Measurements from ENCODE around the gene ASGR1. TPM values are rescaled to one million over a fixed set of nuclear protein-coding genes. Genes with fewer than 3 reads are reported as not detected.
A peak's percentile ranks its signal among the peaks of the same experiment; 100 is the strongest.

Gene ASGR1
- total RNA-seq, 2 experiments from 2014 or later, result 1.1 to 1.2 TPM

- DNase-seq (ENCODE audit: low spot score), result peak; percentile 69
- Histone ChIP-seq H3K4me3 (ENCODE audit: low read depth, low read length, poor library complexity, severe bottlenecking) (peak overlapping the region; percentile 24), H3K36me3 (ENCODE audit: insufficient read depth, low read length) (peaks cover 3% of the 10 kb centered on the region; the same call in 1 of the 2 replicates), H3K4me2 (ENCODE audit: low read length) (peak overlapping the region; percentile 67), H3K9me2 (ENCODE audit: insufficient read depth, low read length) (no peaks in the 10 kb centered on the region), H4K20me1 (ENCODE audit: insufficient read depth, low read length) (no peaks in the 10 kb centered on the region), H3K27ac (ENCODE audit: low read depth, low read length, poor library complexity, severe bottlenecking) (peak overlapping the region; percentile 68), H3K79me2 (ENCODE audit: insufficient read depth, low read depth, low read length) (no peaks in the 10 kb centered on the region), H3K4me1 (ENCODE audit: insufficient read depth, low read length, poor library complexity, severe bottlenecking) (peaks cover 36% of the 10 kb centered on the region), H2AFZ (ENCODE audit: low read length) (peak overlapping the region; percentile 70; the same call in 1 of the 2 replicates), H3K9me3 (ENCODE audit: low read length) (no peaks in the 10 kb centered on the region)
- POLR2A ChIA-PET, result interaction anchor here (1.5 to 1.8 kb wide), 2 partner anchors 16 to 97 kb away, joined by 6 to 7 read pairs; partner anchors contain the start of gene SLC16A13
- TF ChIP-seq CTCF (conservative IDR thresholded peaks at IDR 0.05; ENCODE audit: low read length), result no peak
- no peak for TF ChIP-seq EZH2phosphoT487 (IDR thresholded peaks at IDR 0.05; ENCODE audit: borderline replicate concordance, low read depth, low read length)
- intact Hi-C loops (cut with micrococcal nuclease; ENCODE audit: unreplicated experiment), result loop anchor here (5.0 kb wide), 1 partner anchor 40 kb away; no protein-coding TSS in a partner anchor
- no TSS peak for BruUV-seq (replicated peaks)
- CTCF ChIA-PET (ENCODE audit: unreplicated experiment), result interaction anchor here (0.5 to 1.3 kb wide), 3 partner anchors 86 to 1401 kb away, joined by 3 to 4 read pairs (median 3); no protein-coding TSS in a partner anchor
Measured at GRCh38 chr17:7132511-7133094, 46.6 kb downstream of the ASGR1 start.

- no peaks in the 10 kb centered on the region for H3K79me2 ChIP-seq (ENCODE audit: insufficient read depth, low read depth, low read length)
- intact Hi-C loops (cut with micrococcal nuclease; ENCODE audit: unreplicated experiment), result loop anchor here (5.0 kb wide), 1 partner anchor 39 kb away; no protein-coding TSS in a partner anchor
- ChIA-PET CTCF (ENCODE audit: unreplicated experiment) (no interaction called here), POLR2A (interaction anchor here (0.7 kb wide), 1 partner anchor 9 kb away, joined by 3 read pairs; no protein-coding TSS in a partner anchor)
- peak overlapping the region; percentile 51 for H3K4me2 ChIP-seq (ENCODE audit: low read length)
- H3K4me1 ChIP-seq (ENCODE audit: insufficient read depth, low read length, poor library complexity, severe bottlenecking), result peaks cover 36% of the 10 kb centered on the region
- no peaks in the 10 kb centered on the region for H3K9me2 ChIP-seq (ENCODE audit: insufficient read depth, low read length)
- peak overlapping the region; percentile 29 for H3K27ac ChIP-seq (ENCODE audit: low read depth, low read length, poor library complexity, severe bottlenecking)
- no peaks in the 10 kb centered on the region for H3K9me3 ChIP-seq (ENCODE audit: low read length)
- no TSS peak for BruUV-seq (replicated peaks)
- peak overlapping the region; percentile 73 for H2AFZ ChIP-seq (ENCODE audit: low read length)
- no peaks in the 10 kb centered on the region for H4K20me1 ChIP-seq (ENCODE audit: insufficient read depth, low read length)
- H3K4me3 ChIP-seq (ENCODE audit: low read depth, low read length, poor library complexity, severe bottlenecking), result no peak overlapping the region
- no peak for TF ChIP-seq EZH2phosphoT487 (IDR thresholded peaks at IDR 0.05; ENCODE audit: borderline replicate concordance, low read depth, low read length)
- TF ChIP-seq CTCF (conservative IDR thresholded peaks at IDR 0.05; ENCODE audit: low read length), result no peak
- no peak for DNase-seq (ENCODE audit: low spot score)
- H3K36me3 ChIP-seq (ENCODE audit: insufficient read depth, low read length), result peaks cover 3% of the 10 kb centered on the region; the same call in 1 of the 2 replicates
Measured at GRCh38 chr17:7131423-7131791, 47.8 kb downstream of the ASGR1 start.

All from OCI-LY7 (cell line).